Colonic mucosa (tissue), 4 donors: ENCODE data around the gene SNRK. TPM values are rescaled to one million over a fixed set of nuclear protein-coding genes. Genes with fewer than 3 reads are reported as not detected.

Experiments
- DNase-seq: peaks from one replicate; pipeline ENCODE4 v3.0.0-alpha.2; 2020
- H3K27ac ChIP-seq: fragments of 200-600 bp; one replicate; pipeline ENCODE4 v1.8.0; 2021
- H3K27me3 ChIP-seq: fragments of 200-600 bp; one replicate; pipeline ENCODE4 v1.8.0; 2021
- H3K36me3 ChIP-seq: fragments of 200-600 bp; one replicate; pipeline ENCODE4 v1.8.0; 2021
- H3K4me1 ChIP-seq: fragments of 200-600 bp; one replicate; pipeline ENCODE4 v1.8.0; 2021; ENCODE audit warnings: mild to moderate bottlenecking
- H3K4me3 ChIP-seq: fragments of 200-600 bp; one replicate; pipeline ENCODE4 v1.8.0; 2021
- H3K9ac ChIP-seq, 2 donors: one replicate each; pipeline ENCODE4 v1.7.0; 2013; ENCODE audit warnings: control low read depth in 2 of 2, low read depth in 2 of 2, low read length in 2 of 2
- H3K9me3 ChIP-seq: fragments of 200-600 bp; one replicate; pipeline ENCODE4 v1.8.0; 2021
- intact Hi-C: fragments of 100-400 bp; cut with DNase I; formaldehyde crosslinking; loops from one replicate; pipeline ENCODE4 v1.14.1; 2022
- total RNA-seq, 2 donors: library from RNA; stranded (reverse); fragmentation: NEBNext Ultra II Directional in 1 of 2; extraction: Animal tissue kit (Norgen Biotek cat#: 25700) in 1 of 2; gene quantifications; one replicate each; pipeline ENCODE4 v1.2.1, GENCODE V29; 2021
- TF ChIP-seq, protein P1 (sequence below): fragments of 200-600 bp; IDR thresholded peaks from one replicate; pipeline ENCODE4 v1.8.0; 2022; ENCODE audit warnings: antibody characterized with exemption, mild to moderate bottlenecking
- donor health status: healthy.
- donor health status: DM: no; HTN: no; CAD: no.
- donor health status: DM: no; HTN: no; CAD: no.

Gene SNRK
- total RNA-seq, 2 donors from 2014 or later: 19.7 to 48.2 TPM

DNA sequence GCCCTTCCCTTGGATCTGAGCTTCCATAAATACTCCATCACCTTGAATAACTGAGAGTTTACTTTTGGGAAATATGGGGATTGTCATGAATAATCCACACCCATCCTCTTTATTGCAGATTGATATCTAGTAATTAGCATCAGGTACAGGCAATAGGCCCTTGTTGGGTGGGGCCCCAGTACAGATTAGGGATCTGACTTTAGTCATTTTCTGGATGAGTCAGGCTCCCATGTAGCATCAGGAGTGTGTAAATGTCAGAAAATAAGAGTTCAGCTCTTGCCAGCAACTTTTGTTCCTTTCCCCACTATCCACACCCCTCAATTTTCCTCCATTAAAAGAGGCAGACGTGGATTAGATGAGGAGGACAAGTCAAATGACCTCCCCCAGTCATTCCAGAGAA is 17.7 kb upstream of the SNRK start:
- Histone ChIP-seq H3K27ac (no peak overlapping the region), H3K4me3 (no peak overlapping the region), H3K27me3 (no peaks in the 10 kb centered on the region), H3K9me3 (no peaks in the 10 kb centered on the region), H3K36me3 (no peaks in the 10 kb centered on the region), H3K9ac (no peak overlapping the region), H3K4me1 (no peaks in the 10 kb centered on the region)
- DNase-seq: no peak
- TF ChIP-seq, protein P1, sequence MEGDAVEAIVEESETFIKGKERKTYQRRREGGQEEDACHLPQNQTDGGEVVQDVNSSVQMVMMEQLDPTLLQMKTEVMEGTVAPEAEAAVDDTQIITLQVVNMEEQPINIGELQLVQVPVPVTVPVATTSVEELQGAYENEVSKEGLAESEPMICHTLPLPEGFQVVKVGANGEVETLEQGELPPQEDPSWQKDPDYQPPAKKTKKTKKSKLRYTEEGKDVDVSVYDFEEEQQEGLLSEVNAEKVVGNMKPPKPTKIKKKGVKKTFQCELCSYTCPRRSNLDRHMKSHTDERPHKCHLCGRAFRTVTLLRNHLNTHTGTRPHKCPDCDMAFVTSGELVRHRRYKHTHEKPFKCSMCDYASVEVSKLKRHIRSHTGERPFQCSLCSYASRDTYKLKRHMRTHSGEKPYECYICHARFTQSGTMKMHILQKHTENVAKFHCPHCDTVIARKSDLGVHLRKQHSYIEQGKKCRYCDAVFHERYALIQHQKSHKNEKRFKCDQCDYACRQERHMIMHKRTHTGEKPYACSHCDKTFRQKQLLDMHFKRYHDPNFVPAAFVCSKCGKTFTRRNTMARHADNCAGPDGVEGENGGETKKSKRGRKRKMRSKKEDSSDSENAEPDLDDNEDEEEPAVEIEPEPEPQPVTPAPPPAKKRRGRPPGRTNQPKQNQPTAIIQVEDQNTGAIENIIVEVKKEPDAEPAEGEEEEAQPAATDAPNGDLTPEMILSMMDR: no peak
- intact Hi-C loops: no loop called here

DNA sequence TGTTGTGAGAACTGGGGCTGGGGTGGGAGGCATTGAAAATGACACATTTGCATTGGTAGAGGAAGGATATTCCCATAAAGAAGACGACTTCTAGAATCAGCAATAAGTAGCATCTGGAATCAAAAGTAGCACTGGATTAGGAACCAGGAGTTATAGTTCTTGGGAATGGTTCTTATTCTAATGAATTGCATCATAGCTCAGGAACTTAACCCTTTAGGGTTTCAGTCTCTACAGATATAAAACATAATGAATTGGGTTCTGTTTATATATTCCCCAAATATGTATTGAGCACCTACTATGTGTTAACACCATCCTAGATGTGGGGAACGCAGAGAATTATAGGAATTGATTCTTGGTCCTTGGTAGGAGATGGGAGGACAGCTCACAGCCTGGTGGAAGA is 16.3 kb upstream of the SNRK start:
- Histone ChIP-seq H3K27me3 (no peaks in the 10 kb centered on the region), H3K36me3 (no peaks in the 10 kb centered on the region), H3K9ac (no peak overlapping the region), H3K9me3 (no peaks in the 10 kb centered on the region), H3K27ac (no peak overlapping the region), H3K4me3 (no peak overlapping the region), H3K4me1 (no peaks in the 10 kb centered on the region)
- no peak for DNase-seq
- TF ChIP-seq, protein P1: no peak
- intact Hi-C loops: no loop called here

DNA sequence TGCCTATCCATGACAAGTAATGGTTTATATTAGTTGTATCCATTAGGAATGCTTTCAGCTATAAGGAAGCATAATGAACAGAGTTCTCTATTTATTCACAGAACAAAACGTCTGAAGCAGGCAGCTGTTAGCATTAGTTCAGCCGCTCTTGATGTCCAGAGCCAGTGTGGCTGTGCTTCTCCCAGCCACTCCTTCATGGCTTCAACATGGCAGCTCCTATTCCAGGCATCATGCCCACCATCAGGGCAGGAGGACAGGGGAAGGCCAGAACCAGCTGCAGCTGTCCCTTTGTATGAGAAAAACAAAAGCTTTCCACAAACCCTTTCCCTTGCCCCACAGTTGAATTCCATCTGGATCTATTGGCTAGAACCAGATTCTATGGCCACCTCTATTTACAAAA is 12.9 kb upstream of the SNRK start:
- no peak for DNase-seq
- TF ChIP-seq, protein P1: no peak
- no peaks in the 10 kb centered on the region for H3K4me1 ChIP-seq
- H3K9me3 ChIP-seq: no peaks in the 10 kb centered on the region
- no peak overlapping the region for H3K4me3 ChIP-seq
- intact Hi-C loops: no loop called here
- no peak overlapping the region for H3K27ac ChIP-seq
- H3K27me3 ChIP-seq: no peaks in the 10 kb centered on the region
- H3K9ac ChIP-seq: no peak overlapping the region
- H3K36me3 ChIP-seq: no peaks in the 10 kb centered on the region

DNA sequence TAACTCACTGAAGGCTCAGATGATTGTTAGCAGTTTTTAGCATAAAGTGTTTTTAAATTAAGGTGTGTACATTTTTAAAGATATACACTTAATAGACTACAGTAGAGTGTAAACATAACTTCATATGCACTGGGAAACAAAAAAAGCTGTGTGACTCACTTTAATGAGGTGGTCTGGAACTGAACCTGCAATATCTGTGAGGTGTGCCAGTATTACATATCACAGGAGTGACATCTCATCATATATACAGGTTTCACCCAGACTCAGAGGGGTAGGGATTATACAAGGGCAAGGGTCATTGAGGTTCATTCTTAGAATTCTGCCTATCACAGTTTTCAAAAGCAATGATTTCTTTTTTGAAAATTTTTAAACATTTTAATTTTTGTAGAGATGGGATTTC is 7.3 kb upstream of the SNRK start:
- TF ChIP-seq, protein P1: no peak

DNA sequence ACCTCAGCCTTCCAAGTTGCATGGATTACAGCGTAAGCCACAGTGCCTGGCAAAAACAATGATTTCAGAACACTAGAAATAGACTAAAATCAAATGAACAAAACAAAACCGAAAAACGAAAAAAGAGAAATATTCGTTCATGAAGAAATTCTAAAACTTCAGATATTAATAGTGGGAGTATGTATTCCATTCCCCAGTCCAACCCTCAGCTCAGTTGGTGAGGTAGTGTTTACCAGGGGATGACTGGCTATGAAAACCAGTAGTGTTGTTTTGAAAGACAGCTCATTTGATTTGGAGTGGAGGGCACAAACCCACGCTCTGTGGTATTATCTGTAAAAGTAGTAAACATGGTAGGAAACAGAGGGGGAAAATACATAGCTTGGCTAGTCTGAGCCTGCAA is 6.8 kb upstream of the SNRK start:
- no peaks in the 10 kb centered on the region for H3K27me3 ChIP-seq
- no peaks in the 10 kb centered on the region for H3K36me3 ChIP-seq
- no peak overlapping the region for H3K9ac ChIP-seq
- H3K4me3 ChIP-seq: no peak overlapping the region
- intact Hi-C loops: no loop called here
- no peak overlapping the region for H3K27ac ChIP-seq
- no peak for DNase-seq
- TF ChIP-seq, protein P1: no peak
- no peaks in the 10 kb centered on the region for H3K4me1 ChIP-seq
- H3K9me3 ChIP-seq: no peaks in the 10 kb centered on the region

More for the DNA sequence above, 7.3 kb upstream of the SNRK start:
- no peak for DNase-seq
- no peak overlapping the region for H3K4me3 ChIP-seq
- H3K9ac ChIP-seq: no peak overlapping the region
- H3K36me3 ChIP-seq: no peaks in the 10 kb centered on the region
- H3K27ac ChIP-seq: no peak overlapping the region
- H3K9me3 ChIP-seq: no peaks in the 10 kb centered on the region
- H3K4me1 ChIP-seq: no peaks in the 10 kb centered on the region
- intact Hi-C loops: no loop called here
- no peaks in the 10 kb centered on the region for H3K27me3 ChIP-seq

DNA sequence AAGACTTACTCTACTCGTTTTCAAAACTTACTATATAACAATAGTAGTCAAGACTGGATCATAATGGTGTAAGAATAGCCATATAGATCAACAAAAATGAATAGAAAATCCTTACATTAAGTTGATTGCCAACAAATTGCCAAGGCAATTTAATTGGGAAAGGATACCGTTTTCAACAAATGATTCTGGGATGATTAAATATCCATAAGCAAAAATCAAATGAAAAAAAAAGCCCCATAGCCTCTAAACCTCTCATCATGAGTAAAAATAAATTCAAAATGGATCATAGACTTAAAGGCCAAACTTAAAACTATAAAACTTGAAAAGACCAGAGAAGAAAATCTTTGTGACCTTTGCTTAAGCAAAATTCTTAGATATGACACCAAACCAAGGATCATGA is 5.3 kb upstream of the SNRK start:
- Histone ChIP-seq H3K9ac (no peak overlapping the region), H3K27ac (no peak overlapping the region), H3K27me3 (no peaks in the 10 kb centered on the region), H3K4me1 (no peaks in the 10 kb centered on the region), H3K36me3 (no peaks in the 10 kb centered on the region), H3K9me3 (no peaks in the 10 kb centered on the region), H3K4me3 (no peak overlapping the region)
- intact Hi-C loops: no loop called here
- TF ChIP-seq, protein P1: no peak
- DNase-seq: no peak
